SK-N-DZ (cell line): ENCODE data around the gene LIN7B.
A peak's percentile ranks its signal among the peaks of the same experiment; 100 is the strongest.
"Not testable (repeated sequence)": the region's sequence is repeated elsewhere in the genome, so short reads cannot be mapped to it uniquely, and the experiment has no call there.

ENCODE experiments used
- DNase-seq: peaks from one replicate; pipeline ENCODE4 v3.0.0-alpha.2; 2015; ENCODE audit warnings: low spot score

The LIN7B gene

GRCh38 chr19:49118565-49119410 is 4.6 kb downstream of the LIN7B start, which contains the start of gene C19orf73:
Gene C19orf73, minus strand, starts transcription at chr19:49119143. Its CDS starts 121 bp downstream, at chr19:49119022.
- peak; percentile 84 for DNase-seq

DNA sequence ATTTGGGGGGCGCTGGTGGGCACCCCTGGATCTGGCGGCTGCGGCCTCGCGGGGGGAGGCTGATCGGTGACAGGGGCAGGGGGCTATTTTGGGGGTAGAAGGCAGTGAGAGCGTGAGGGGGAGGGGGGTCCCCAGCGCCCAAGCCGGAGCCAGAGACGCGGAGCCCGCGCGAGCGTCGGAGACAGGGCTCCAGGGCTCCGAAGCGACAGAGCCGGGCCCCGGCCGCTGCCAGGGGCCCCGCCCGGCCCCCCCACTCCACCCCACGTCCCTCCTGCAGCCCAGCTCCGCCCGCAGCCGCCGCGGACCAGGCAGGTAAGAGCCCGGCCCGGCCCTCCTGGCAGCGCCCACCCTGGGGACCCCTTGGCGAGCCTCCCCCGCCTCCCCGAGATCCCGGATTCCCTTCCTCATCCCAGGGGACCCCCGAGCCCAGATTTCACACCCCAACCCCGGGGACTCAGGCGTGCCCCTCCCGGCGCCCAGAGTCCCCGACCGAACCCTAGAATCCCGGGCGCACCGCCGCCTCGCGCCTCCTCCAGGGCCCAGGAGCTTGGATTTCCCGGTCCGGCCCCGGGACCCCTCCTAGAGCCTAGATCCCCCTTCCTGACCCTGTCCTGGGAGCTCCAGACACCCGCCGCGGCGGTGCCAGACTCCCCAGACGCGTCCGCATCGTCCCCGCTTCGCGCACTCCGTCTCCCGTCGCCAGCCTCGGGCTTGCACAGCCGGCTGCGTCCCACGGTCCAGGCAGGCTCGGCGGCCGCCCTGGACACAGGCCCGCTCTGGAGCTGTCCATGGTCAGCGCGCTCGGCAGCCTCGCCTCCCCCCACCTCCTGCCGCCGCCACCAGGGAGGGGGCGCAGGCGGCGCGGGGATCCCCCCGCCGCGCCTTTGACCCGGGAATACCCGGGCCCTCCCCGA is 5.5 kb downstream of the LIN7B start, which contains the start of gene PPFIA3:
PPFIA3 (plus strand) TSS at position 134 of the 914 bp plus-strand sequence. CDS start 8,330 bp downstream, outside the sequence.
- DNase-seq: no peak

DNA sequence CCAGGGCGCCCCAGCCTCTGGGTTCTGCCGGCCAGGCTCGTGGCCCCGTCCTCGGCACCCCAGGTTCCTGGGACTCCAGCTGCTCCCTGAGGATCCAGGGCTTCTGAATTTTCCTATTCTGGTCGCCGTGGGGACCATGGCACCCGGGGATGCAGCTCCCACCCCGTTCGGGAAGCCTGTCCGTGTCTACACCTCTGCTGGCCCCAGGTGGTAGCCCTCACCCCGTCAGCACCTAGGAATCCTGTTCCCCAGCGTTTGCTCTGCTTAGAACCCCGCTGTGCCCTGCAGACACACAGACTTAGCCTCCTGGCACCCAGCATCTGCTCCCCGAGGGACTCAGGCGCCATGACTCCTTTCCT is 6.1 kb downstream of the LIN7B start:
- no peak for DNase-seq

DNA sequence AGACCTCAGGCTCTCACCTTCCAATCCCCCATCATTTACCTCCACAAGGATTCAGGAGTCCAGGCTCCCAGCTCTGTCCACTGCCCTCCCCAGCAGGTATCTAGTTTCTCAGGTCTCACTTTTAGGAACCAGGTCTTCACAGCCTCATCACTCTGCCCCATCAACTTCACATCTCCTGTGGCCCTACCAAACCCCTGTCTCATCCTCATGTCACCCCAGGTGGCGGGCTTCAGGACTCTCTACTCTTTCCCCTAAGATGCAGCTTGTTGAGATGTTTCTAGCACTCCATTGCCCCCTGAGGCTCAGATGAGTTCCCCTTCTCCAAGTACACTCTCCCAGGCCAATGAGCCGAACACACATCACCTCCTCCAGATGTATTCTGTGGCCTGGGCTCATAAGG is 6.7 kb downstream of the LIN7B start:
- no peak for DNase-seq

GRCh38 chr19:49121841-49122240 is 7.7 kb downstream of the LIN7B start:
- DNase-seq: not testable (repeated sequence)

GRCh38 chr19:49123285-49123684 is 9.1 kb downstream of the LIN7B start:
- not testable (repeated sequence) for DNase-seq

GRCh38 chr19:49125025-49125731 is 11.0 kb downstream of the LIN7B start:
- DNase-seq: no peak

- no peak for DNase-seq
Observed at GRCh38 chr19:49126575-49126974, 12.4 kb downstream of the LIN7B start.

- DNase-seq: not testable (repeated sequence)
Observed at GRCh38 chr19:49127225-49127624, 13.1 kb downstream of the LIN7B start.

- peak; percentile 91 for DNase-seq
Observed at GRCh38 chr19:49127674-49128544, 13.7 kb downstream of the LIN7B start.

GRCh38 chr19:49128545-49129237 is 14.5 kb downstream of the LIN7B start:
- no peak for DNase-seq

DNA sequence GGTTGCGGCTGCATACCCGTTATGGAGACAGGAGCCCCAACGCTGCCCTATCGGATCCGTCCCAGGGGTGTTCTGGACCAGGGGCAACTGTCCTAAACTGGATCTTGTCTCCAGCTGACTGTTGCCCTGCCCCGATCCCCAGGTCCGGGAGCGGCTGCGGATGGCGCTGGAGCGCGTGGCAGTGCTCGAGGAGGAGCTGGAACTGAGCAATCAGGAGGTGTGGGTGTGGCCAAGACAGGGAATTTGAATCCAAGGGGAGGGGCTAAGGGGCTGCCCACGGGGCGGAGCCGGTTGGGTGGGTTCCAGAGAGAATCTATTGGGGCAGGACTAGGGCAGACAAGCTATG is 15.0 kb downstream of the LIN7B start:
- no peak for DNase-seq

- no peak for DNase-seq
Observed at GRCh38 chr19:49130325-49130724, 16.2 kb downstream of the LIN7B start.

- no peak for DNase-seq
Observed at GRCh38 chr19:49132974-49133609, 18.9 kb downstream of the LIN7B start.

- no peak for DNase-seq
Observed at GRCh38 chr19:49133621-49134454, 19.7 kb downstream of the LIN7B start.

- DNase-seq: no peak
Observed at GRCh38 chr19:49135686-49136085, 21.5 kb downstream of the LIN7B start.

DNA sequence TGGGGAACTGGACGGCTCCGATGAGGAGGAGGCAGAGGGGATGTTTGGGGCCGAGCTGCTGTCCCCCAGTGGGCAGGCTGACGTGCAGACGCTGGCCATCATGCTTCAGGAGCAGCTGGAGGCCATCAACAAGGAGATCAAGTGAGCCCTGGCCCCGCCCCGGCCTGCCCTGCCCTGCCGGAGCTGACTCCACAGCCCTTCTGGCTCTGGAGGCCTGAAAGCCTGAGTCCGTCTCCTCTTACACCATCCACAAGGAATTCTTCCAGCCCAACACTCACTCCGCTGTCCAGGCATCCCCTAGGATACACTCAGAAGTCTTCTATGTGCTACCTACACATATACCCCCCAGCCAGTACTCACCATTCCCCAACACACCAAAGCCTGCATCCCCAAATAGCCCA is 22.6 kb downstream of the LIN7B start:
- no peak for DNase-seq

GRCh38 chr19:49140951-49141350 is 26.8 kb downstream of the LIN7B start:
- no peak for DNase-seq

GRCh38 chr19:49141352-49141751 is 27.2 kb downstream of the LIN7B start:
- no peak for DNase-seq
